HG03342 (cell line): Measurements from ENCODE around the gene FOXC2.
"Not testable (repeated sequence)": the region's sequence is repeated elsewhere in the genome, so short reads cannot be mapped to it uniquely, and the experiment has no call there.

Experiments
- ATAC-seq: cut with Tn5 transposase; IDR thresholded peaks from one replicate; pipeline ENCODE4 v1.9.1; 2021; ENCODE audit warnings: mild to moderate bottlenecking, moderate library complexity; ENCODE audit not compliant: unreplicated experiment

FOXC2 gene

DNA sequence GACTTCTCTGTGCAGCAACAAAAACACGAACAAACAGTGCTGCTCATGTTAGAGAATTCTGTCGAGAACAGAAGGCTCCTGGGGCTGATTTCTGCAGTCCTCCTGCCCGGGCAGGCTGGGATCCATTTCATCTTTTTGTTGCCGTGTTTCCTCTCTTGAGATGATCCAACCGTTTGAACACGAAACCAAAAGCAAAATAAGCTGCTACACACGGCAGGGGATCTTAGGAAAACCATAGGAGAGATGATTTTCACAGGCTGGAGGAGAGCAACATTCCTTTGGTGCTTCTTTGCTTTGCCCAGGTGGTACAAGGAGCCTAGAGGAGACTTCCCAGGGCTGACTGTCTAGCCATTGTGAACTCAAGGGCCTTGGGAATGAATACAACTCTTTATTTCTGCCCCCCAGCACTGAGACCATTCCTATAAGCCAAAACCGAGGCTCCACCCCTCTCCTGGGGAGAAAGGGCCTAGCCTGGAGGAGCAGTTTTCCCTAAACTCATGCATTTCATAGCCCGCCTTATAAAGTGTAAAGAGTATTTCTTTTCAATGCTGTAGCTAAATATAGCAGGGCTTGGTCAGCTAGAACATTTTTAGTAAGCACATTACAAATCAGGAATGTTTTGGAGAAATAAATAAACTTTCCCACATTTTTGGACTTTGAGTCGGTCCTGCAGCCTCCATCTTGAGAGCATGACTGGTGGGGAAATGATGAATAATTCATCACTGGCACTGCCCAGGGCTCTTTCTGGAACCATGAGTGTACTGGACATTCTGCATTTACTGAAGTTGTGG, 19.4 kb downstream of the FOXC2 start:
- no peak for ATAC-seq

DNA sequence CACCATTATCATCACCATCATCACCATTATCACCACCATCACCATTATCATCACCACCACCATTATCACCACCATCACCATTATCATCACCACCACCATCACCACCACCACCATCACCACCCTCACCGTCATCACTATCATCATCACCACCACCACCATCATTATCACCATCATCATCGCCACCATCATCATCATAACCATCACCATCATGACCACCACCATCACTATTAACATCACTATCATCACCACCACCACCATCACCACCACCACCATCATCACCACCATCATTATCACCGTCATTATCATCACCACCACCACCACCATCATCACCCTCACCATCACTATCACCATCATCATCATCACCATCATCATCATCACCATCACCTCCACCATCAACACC, 20.9 kb downstream of the FOXC2 start:
- no peak for ATAC-seq

DNA sequence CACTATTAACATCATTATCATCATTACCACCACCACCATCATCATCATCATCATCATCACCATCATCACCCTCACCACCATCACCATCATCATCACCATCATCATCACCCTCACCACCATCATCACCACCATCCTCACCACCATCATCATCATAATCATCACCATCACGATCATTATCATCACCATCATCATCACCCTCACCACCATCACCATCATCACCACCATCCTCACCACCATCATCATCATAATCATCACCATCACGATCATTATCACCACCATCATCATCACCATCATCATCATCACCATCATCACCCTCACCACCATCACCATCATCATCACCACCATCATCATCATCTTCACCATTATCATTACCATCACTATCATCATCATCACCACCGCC, 21.3 kb downstream of the FOXC2 start:
- ATAC-seq = not testable (repeated sequence)

DNA sequence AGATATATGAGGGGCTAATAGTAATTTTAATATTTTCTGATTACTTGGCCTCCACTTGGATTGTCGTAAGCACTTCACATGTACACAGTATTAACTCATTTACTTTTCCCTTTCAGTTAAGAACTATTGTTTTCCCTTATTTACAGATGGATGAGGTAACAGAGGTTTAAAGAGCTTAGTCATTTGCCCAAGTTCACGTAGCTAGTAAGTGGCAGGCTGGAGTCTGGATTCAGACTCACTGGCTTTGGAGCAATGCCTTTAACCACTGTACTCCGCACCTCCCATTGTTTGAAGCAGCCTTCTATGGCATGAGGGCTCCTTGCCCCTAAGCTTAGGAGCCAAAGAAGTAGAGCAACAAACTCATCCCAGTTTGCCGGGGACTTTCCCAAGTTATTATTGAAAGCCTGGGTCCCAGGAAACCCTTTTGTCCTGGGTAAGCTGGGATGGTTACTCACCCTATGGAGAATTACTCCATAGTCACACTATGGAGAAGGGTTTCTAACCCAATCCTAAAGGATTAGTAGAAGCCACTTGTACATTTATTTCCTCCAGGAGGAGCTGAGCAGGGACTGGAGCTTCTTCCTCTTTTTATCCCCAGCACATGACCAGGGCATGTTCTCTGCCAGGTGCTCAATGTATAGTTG, 24.0 kb downstream of the FOXC2 start:
- ATAC-seq = no peak

DNA sequence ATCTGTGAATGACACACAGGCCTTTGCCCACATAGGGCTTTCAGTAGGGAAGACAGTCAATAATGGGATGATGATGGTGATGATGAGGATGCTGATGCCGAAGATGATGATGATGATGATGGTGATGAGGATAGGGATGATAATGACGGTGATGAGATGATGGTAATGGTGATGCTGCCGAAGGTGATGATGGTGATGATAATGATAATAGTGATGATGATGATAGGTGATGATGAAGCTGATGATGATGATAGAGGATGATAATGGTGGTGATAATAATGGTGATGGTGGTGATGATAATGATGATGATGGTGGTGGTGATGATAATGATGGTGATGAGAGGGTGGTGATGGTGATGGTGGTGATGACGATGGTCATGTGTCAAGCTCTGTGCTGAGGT, 24.6 kb downstream of the FOXC2 start:
- ATAC-seq = no peak

DNA sequence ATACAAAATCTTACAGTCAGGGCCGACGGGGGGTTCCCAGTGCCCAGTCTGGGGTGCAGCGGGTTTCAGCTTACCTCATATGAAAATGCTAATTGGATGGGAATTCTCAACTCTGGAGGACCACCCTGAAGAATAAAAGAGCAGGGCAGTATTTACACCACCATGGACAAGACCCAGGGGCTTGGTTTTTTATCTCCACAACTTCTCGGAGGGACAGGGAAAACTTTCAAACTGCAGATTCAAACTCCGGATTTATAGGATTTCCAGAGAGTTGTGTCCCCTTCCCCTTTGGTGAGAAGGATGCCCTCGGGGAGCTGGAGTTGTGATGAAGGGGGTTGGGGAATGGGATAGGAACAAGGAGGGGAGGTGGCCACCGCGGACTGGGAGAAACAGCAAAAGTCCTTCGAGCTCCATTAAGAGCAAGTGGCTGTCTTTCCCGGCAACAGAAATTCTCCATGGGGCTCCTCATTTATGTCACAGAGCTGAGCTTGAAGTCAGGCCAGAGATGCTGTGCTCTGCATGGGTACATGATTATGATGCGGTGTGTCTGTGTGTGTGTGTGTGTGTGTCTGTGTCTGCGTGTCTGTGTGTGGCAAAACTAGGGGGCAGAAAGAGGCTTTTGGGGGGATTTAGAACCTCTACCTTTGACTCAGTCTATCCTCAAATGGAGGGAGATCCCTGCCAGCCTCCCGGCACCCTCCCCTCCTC, 27.4 kb downstream of the FOXC2 start:
- no peak for ATAC-seq

DNA sequence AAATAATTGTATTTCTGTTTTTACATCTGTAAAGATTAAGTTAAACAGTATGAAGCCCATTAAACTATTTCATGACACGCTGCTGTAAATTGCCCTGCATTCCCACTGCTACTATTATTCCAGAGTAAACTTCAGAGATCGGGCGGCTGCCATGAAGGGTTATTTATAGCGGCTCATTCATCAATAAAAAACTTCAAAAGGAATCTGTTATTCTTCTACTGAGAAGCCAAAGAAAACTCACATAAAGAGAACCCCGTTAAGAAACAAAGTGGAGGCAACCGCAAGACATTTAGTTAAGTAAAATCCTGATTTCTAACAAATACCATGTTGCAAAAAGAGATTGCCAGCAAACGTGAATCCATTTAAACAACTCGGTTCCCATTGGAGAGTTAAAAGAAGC, 28.1 kb downstream of the FOXC2 start:
- ATAC-seq = no peak

DNA sequence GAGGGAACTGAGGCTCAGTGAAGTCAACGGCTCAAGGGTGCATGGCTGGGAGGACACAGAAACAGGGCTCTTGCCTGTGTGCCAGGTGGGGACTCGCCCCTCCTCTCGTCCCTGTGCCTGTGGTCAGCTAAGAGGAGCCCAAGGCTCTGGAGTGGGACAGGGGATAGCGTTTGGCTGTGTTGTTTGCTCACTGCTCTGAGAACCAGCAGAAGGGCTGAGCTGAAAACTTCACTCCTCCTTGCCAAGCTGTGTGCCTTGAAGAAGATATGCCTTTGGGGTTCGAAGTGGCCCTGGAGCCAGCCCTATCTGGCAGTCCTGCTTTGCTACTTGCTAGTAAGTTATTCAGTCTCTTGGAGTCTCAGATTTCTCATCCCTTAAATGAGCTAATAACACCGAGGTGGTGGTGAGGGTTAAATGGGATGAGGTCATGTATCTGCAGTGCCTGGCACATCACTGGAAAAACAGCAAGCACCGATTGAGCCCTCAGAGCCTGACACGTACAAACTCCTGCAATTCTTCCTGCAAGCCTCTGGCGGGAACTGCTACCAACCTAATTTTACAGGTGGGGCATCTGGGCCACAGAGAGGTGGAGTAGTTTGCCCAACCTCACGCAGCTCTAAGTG, 29.5 kb downstream of the FOXC2 start:
- ATAC-seq = no peak

DNA sequence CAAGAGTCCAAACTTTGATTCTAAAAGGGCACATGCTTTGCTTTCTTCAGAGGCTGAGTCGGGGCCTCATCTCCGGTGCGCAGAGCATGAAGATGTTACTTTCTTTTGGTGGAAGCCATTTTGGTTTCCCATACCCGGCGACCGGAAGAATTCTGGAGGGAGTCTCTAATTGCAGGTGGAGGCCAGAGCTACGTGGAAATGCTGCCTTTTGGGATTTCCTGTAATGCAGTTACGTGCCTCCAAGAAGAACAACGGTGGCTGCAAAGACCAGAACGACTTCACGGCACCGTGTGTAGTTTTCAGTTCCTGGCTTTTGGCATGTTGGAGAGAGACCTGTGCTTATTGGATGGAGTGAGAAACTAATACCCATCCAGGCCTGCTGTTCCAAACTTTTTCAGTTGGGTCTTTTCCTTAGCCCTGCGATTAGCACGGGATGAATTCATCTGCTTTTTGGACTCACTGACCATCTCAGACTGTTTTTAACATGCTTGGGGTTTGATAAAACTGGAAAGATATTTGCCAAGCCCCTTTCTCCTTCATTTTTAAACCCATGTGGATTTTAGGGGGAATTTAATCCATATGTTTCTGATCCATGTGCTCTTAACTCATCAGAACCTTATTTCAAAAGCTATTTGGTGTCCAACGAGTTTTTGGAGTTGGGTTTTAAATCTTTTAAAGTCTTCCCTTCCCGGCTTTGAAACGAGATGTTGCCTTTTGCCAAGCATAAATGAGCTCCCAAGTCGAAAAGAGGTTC, 30.7 kb downstream of the FOXC2 start:
- no peak for ATAC-seq

DNA sequence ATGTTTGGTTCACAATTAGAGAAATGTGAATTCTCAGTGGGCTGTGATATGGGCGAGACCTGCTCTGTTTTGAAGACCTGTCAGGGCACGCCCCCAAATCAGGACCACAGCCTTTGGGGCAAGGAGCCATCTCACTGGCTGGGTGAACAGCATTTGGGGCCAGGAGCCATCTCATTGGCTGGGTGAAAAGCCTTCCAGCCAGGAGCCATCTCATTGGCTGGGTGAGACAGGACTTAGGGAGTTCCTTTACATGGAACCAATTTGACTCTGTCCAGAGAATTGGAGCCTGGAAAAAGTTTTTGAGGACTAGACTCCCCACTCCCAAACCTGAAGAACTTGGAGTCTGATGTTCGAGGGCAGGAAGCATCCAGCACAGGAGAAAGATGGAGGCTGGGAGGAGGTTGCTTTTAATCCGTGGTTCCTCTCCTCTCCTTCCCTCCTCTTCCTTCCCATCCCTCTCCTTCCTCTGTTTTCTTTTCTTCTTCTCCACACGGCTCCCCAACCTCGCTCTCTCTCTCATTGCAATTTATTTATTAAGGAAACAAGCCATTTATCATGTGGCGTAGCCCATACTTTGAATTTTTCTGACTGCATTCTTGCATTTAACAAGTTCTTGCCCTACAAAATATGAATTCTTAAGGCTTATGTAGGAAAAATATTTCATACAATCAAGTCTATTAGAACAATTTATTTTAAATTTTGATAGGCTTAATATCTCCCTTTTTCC, 31.4 kb downstream of the FOXC2 start:
- no peak for ATAC-seq

DNA sequence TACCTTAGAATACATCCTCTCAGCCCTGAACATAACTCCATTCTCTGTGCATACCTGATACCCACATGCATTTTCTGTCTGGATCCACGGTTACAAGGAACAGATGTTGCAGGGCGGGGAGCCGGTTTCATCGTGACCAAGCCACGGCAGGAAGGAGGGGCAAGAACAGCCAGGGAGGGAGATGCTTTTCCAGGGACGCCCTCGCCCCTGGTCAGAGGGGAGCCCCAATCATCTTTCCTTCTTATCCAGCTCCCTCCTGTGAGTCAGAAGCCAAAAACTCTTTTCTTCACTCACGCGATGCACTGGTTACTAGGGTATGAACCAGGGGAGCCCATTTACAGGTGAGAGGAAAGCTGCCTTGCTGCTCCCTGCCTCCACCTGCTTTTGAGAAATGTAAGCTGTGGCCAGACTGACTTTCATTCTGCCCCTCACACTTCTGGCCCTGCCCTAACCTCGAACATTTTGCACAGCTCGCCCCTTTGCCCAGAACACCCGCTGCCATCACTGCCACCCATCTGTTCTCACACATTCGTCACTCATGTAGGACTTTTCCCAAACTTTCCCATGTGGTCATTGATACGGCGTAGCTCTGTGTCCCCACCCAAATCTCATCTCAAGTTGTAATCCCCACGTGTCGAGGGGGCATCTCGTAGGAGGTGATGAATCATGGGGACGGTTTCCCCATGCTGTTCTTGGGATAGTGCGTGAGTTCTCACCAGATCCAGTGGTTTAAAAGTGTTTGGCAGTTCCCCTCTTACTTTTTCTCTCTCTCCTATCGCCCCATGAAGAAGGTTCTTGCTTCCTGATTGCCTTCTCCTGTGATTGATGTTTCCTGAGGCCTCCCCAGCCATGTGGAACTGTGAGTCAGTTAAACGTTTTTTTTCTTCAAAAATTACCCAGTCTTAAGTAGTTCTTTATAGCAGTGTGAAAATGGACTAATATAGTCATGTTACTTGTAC, 32.3 kb downstream of the FOXC2 start:
- ATAC-seq = no peak

DNA sequence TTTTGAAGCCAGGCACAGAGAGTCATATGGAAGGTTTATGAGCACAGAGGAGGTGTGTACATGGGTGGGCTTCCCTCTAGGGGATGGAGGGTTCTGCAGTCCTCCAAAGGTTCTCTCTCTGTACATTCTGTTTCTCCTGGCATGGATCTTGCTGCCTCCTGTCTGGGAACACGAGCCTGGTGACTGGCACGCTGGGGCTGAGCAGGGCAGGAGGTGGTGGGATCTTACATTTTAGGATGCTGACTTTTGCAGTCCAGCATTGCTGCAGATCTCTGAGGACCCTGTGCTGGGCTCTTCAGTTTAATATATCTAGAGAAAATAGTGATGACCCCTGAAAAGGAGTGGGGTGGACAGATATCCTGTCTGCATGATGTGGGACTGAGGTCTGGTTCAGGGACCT, 34.7 kb downstream of the FOXC2 start:
- no peak for ATAC-seq

DNA sequence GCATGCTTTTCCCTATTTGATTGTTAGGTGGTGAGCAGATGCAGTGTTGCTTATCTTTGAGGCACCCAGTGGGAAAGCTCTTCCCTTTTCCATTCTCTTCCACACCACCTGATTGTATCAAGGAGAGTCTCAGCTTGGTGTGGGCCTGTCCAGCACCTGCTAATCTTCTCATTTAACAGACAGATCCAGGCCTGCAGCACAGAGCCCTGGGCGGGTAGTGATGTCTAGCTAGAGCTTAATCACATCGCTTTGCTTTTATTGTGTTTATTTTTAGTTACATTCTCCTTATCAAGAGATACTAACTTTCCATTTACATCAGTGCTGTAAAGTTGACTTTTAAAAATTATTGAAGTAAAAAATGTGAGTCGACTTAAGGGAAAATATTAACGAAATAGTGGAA, 35.9 kb downstream of the FOXC2 start:
- ATAC-seq = no peak

DNA sequence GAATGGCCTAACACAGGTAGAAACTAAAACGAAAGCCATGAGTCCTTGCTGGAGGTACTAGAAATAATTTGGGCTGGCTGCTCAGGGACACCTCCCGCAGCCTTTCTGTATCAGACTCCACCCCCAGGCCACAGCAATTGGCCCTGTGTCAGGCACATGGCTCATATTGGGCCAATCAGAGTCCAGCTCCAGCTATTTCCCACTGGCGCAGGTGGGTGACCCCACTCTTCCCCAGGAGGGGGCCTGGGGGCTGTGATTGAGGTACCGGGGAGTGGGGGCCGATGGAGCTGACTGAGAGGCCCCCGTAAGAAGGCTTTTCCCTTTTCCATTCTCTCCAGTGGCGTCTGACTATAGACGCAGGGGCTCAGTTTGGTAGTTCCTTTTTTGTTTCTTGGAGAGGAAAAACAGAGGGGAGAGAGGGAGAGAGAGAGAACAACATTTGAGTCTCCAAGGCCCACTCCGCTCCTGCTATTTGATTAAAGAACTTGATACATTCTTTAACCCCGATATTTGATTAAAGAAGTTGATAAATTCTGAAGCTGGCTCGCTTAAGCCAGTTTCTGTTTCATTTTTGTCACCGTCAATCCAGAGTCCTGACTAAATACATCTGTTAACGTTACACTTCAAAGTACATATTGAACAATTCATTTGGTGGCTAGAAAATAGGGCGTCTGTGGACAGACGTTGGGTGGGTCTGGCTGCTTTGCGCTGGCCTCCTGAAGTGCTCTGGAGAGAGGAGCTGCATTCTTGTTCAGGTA, 38.0 kb downstream of the FOXC2 start:
- ATAC-seq = no peak

DNA sequence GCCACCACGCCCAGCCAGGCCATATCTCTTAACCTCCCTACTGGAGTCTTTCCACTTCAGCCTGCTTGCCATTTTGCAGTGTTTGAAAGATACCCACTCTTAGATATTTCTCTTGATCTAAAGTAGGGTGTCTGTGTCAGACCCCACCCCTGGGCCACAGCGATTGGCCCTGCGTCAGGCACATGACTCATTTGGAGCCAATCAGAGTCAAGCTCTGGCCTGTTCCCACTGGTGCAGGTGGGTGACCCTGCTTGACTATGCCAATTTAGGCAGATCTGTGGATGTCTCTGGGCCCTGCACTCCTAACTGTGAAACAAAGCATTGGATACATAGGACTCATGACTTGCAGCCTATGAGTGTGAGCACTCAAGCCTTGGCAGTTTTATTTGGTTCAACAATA, 39.3 kb downstream of the FOXC2 start:
- no peak for ATAC-seq

DNA sequence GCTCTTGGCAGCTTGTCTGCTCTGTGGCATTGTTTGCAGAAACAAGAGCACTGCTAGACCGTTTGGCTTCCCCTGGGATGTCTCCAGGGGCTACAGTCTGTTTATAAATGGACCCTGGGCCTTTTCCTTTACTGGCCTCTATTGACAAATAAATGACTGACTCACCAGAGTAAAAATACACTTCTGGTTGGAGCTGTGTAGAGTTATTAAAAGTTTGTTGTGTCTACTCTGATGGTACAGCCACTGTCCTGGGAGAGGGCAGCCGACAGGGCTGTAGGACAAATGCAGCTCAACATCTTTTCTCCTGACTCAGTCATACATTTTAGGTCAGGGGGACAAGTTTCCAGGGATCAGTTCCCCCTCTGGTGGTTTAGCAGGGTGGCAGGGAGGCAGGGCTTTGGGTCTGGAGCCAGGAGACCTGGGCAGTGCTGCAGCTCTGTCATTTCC, 41.7 kb downstream of the FOXC2 start:
- ATAC-seq = no peak

DNA sequence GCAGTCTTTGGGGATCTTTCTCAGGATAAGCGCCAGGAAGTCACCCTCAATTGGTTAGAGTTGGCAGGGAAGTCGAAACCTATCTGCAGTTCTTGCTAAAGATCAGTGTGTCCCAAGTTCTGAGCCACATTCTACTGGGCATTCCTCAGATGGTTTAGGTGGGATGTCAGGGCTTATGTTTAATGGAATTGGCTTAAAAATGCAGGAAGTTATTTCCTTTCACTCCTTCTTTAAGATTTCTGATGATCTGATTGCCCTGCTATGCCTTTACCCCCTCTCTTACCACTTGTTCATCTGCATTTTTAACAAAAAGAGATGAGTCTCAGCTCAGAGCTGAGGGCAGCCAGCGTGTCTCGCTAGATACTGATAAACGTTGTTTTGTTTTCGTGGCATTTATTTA, 42.5 kb downstream of the FOXC2 start:
- ATAC-seq = no peak

DNA sequence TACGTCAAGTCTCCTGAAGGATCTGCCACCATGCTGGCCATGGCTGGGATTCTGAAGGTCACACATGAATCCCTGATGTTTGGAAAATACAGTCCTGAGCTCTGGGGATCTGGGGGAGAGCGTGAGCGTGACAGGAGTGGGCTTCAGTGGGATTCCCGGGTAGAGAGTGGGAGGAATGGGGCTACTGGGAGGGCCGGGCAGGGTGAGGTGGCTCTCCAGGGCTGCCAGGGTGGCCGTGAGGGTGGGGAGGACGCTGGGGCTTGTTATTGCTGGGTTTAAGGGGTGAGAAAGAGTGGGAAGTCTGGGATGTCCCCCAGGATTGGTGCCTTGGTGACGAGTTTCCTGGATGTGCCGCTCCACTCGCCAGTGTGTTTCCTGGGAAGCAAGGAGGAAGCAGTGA, 43.0 kb downstream of the FOXC2 start:
- ATAC-seq = no peak
